ENCODE measurements around the gene HFM1.

HFM1 gene

DNA sequence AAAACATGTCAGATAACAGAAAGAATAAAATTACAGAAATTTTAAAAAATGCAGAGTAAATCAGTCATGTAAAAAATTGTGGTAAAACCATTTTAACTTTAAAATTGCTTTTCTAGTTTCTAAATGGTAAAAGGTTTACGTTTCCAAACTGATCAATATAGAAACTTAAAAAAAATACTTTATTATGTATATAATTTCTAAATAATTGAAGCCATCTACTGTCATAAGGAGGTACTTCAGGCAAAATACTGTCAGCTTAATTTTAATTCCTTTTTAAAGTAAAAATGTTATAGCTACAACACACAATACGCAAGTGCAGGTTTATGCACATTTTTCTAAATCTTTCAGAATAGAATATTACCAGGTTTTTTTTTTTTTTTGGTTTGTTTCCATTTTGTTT is 159.9 kb downstream of the HFM1 start:
- H3K79me2 ChIP-seq (ENCODE audit: control insufficient read depth, insufficient read depth, low read length, unreplicated experiment), result no peaks in the 10 kb centered on the region
- no peak overlapping the region for H3K4me3 ChIP-seq (ENCODE audit: low read depth, low read length)
- no peak overlapping the region for H3K27ac ChIP-seq (ENCODE audit: low read depth, low read length)
- H3K4me1 ChIP-seq (ENCODE audit: control insufficient read depth, insufficient read depth, low read length, unreplicated experiment), result no peaks in the 10 kb centered on the region
- H2AFZ ChIP-seq (ENCODE audit: low read length, unreplicated experiment), result no peak overlapping the region
- no peaks in the 10 kb centered on the region for H3K36me3 ChIP-seq (ENCODE audit: insufficient read depth, low read length)
- H3K27me3 ChIP-seq (ENCODE audit: insufficient read depth, low read length), result peaks cover 17% of the 10 kb centered on the region

DNA sequence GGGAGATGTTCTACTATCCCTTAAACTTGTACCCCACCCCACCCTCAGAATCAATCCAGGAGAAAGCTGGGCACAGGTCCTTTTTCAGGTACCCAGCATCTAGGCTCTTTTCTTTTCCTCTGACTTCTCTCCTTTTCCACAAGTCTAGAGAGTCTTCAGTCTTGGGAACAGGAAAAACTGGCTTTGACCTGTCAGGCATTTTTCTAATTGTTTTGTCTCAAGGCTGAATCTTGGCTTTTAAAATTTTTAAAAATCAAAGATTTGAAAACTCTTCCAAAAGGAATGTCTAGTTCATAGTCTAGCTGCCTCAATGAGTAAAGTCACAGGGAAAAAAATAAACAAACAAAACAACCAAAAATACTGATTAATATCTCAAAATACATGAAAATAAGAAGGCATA is 161.5 kb downstream of the HFM1 start:
- Histone ChIP-seq H3K36me3 (ENCODE audit: insufficient read depth, low read length) (no peaks in the 10 kb centered on the region), H2AFZ (ENCODE audit: low read length, unreplicated experiment) (no peak overlapping the region), H3K27me3 (ENCODE audit: insufficient read depth, low read length) (peaks cover 17% of the 10 kb centered on the region), H3K79me2 (ENCODE audit: control insufficient read depth, insufficient read depth, low read length, unreplicated experiment) (no peaks in the 10 kb centered on the region), H3K4me3 (ENCODE audit: low read depth, low read length) (no peak overlapping the region), H3K4me1 (ENCODE audit: control insufficient read depth, insufficient read depth, low read length, unreplicated experiment) (no peaks in the 10 kb centered on the region), H3K27ac (ENCODE audit: low read depth, low read length) (no peak overlapping the region)

DNA sequence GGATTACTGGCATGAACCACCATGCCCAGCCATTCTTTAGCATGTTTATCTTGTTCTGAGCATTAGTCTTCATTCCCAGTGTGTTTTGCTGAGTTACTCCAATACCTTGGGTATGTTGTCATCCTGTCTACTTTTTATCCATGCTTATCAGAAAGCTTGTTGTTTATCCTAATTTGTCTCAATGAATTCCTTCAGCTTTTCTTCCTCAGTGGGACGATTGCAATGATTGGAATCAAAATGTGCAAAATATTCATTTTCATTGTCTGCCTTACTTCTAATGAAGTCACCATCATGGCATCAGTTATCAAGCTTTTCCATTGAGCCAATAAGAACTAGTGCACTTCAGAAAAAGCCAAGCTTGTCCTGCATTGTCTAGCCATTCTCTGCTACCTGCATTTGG is 170.5 kb downstream of the HFM1 start:
- Histone ChIP-seq H3K27ac (ENCODE audit: low read depth, low read length) (no peak overlapping the region), H2AFZ (ENCODE audit: low read length, unreplicated experiment) (no peak overlapping the region), H3K79me2 (ENCODE audit: control insufficient read depth, insufficient read depth, low read length, unreplicated experiment) (no peaks in the 10 kb centered on the region), H3K4me1 (ENCODE audit: control insufficient read depth, insufficient read depth, low read length, unreplicated experiment) (no peaks in the 10 kb centered on the region), H3K27me3 (ENCODE audit: insufficient read depth, low read length) (peaks cover 20% of the 10 kb centered on the region; the same call in 1 of the 2 replicates), H3K36me3 (ENCODE audit: insufficient read depth, low read length) (no peaks in the 10 kb centered on the region), H3K4me3 (ENCODE audit: low read depth, low read length) (no peak overlapping the region)

DNA sequence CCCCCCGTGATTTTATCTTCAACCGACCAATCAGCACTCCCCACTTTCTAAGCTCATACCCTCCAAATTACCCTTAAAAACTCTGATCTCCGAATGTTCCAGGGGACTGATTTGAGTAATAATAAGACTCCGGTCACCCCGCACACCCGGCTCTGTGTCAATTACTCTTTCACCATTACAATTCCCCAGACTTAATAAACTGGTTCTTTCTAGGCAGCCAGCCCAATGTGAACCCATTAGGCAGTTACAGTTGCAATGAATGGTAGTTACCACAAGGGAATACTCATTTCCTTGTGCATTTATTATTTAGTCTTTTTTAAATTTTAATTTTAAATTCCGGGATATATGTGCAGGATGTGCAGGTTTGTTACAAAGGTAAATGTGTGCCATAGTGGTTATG is 177.9 kb downstream of the HFM1 start:
- H3K27ac ChIP-seq (ENCODE audit: low read depth, low read length), result no peak overlapping the region
- no peaks in the 10 kb centered on the region for H3K79me2 ChIP-seq (ENCODE audit: control insufficient read depth, insufficient read depth, low read length, unreplicated experiment)
- no peak overlapping the region for H3K4me3 ChIP-seq (ENCODE audit: low read depth, low read length)
- H3K36me3 ChIP-seq (ENCODE audit: insufficient read depth, low read length), result no peaks in the 10 kb centered on the region
- no peaks in the 10 kb centered on the region for H3K4me1 ChIP-seq (ENCODE audit: control insufficient read depth, insufficient read depth, low read length, unreplicated experiment)
- H3K27me3 ChIP-seq (ENCODE audit: insufficient read depth, low read length), result no peaks in the 10 kb centered on the region; the same call in 1 of the 2 replicates
- H2AFZ ChIP-seq (ENCODE audit: low read length, unreplicated experiment), result no peak overlapping the region

DNA sequence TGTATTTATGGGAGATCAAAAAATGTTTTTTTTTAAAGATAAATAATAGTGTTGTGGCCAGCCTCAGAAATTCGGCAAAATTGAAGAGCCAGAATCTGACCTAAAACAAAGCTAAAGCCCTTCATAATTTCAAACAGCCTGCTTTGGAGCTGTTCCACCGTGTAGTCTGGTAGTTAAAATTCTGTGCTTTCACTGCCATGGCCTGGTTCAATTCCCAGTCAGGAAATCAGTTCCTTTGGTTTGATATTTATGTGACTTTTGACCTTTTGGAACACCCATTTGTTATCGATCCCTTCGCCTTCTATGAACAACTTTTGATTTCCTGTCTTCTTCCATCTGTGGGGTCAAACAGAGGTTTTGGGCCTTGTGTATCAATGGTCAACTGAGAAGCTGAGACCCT is 179.8 kb downstream of the HFM1 start:
- no peaks in the 10 kb centered on the region; the same call in 1 of the 2 replicates for H3K27me3 ChIP-seq (ENCODE audit: insufficient read depth, low read length)
- no peaks in the 10 kb centered on the region for H3K79me2 ChIP-seq (ENCODE audit: control insufficient read depth, insufficient read depth, low read length, unreplicated experiment)
- H3K27ac ChIP-seq (ENCODE audit: low read depth, low read length), result no peak overlapping the region
- no peaks in the 10 kb centered on the region for H3K36me3 ChIP-seq (ENCODE audit: insufficient read depth, low read length)
- H2AFZ ChIP-seq (ENCODE audit: low read length, unreplicated experiment), result no peak overlapping the region
- H3K4me3 ChIP-seq (ENCODE audit: low read depth, low read length), result no peak overlapping the region
- no peaks in the 10 kb centered on the region for H3K4me1 ChIP-seq (ENCODE audit: control insufficient read depth, insufficient read depth, low read length, unreplicated experiment)

DNA sequence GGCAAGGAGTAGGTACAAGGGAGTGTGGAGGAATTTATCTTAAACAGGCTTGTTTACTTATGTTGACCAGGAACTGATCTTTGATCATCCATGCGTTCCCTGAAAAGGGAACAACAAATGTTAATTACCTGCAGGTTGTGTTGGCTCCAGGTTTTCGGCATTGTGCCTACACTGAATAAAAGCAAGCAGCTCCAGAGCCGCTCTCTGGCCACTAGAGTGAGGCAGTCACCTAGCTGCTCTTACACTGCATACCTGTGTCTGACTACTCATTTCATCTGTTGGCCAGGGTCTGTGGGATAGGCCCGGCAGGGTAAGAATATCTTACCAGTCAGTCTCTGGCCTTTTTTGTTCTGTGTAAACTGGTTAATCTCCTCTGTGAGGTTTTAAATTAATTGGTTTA is 183.6 kb downstream of the HFM1 start:
- no peak overlapping the region for H2AFZ ChIP-seq (ENCODE audit: low read length, unreplicated experiment)
- no peaks in the 10 kb centered on the region; the same call in 1 of the 2 replicates for H3K27me3 ChIP-seq (ENCODE audit: insufficient read depth, low read length)
- no peak overlapping the region for H3K27ac ChIP-seq (ENCODE audit: low read depth, low read length)
- H3K79me2 ChIP-seq (ENCODE audit: control insufficient read depth, insufficient read depth, low read length, unreplicated experiment), result no peaks in the 10 kb centered on the region
- no peak overlapping the region for H3K4me3 ChIP-seq (ENCODE audit: low read depth, low read length)
- H3K36me3 ChIP-seq (ENCODE audit: insufficient read depth, low read length), result no peaks in the 10 kb centered on the region
- no peaks in the 10 kb centered on the region for H3K4me1 ChIP-seq (ENCODE audit: control insufficient read depth, insufficient read depth, low read length, unreplicated experiment)

DNA sequence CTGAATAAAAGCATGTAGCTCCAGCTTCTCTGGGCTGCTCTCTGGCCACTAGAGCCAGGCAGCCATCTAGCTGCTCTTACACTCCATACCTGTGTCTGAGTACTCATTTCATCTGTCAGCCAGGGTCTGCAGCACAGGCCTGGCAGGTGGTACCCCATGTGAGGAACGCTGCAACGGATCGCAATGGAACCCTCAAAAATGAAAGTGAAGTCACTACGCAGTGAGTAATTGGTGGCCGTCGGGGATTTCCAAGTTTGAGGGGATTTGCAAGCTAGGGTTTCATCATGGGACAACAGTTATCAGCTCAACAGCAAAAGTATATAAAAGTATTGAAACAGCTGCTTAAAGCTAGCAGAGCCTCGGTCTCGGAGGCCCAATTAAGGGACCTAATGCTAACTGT is 186.7 kb downstream of the HFM1 start:
- no peak overlapping the region for H3K4me3 ChIP-seq (ENCODE audit: low read depth, low read length)
- no peaks in the 10 kb centered on the region for H3K4me1 ChIP-seq (ENCODE audit: control insufficient read depth, insufficient read depth, low read length, unreplicated experiment)
- no peaks in the 10 kb centered on the region for H3K79me2 ChIP-seq (ENCODE audit: control insufficient read depth, insufficient read depth, low read length, unreplicated experiment)
- no peak overlapping the region for H3K27ac ChIP-seq (ENCODE audit: low read depth, low read length)
- H3K36me3 ChIP-seq (ENCODE audit: insufficient read depth, low read length), result no peaks in the 10 kb centered on the region
- H2AFZ ChIP-seq (ENCODE audit: low read length, unreplicated experiment), result no peak overlapping the region
- H3K27me3 ChIP-seq (ENCODE audit: insufficient read depth, low read length), result no peaks in the 10 kb centered on the region; the same call in 1 of the 2 replicates

All from ACC112 (cell line).